Dedifferentiated amniotic fluid mesenchymal stem cell (primary cell): Measurements from ENCODE around the gene MYO9A.
"Not testable (repeated sequence)": the region's sequence is repeated elsewhere in the genome, so short reads cannot be mapped to it uniquely, and the experiment has no call there.

Experiments
- DNase-seq: peaks from one replicate; pipeline ENCODE4 v3.0.0-alpha.2; 2016; ENCODE audit errors: extremely low spot score

MYO9A gene

DNA sequence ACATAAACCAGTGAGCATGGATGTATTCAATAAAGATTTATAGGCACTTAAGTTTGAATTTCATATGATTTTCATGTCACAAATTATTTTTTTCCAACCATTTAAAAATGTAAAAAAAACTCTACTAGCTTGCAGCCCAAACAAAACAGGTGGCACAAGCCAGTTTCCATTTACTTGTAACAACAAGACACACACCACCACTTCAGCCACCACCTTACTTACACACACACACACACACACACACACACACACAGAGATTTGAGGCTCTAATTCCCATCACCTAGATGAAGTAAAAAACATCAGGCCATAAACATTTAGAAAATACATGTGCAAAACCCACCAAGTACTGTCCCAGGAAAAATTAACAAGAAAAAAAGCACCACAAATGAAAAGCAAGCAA, 25.3 kb downstream of the MYO9A start:
- peak; percentile 3 for DNase-seq

DNA sequence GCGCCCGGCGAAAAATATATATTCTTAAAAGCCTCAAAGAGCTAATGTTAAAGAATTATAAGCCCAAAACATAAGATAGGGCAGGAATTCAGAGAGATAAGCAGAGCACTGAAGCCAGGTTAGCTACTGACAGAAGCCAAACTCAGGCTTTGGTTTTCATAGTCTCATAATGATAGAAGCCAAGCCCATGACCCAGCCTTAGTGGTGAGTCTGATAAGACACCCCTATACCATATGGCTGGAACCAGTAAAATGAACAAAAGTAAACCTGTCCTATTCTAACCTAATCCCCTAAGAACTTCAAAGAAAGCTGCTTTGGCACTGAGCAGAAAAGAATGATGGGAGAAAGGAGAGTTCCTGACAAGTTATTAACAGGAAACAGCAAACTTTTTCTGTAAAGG, 25.9 kb downstream of the MYO9A start:
- peak; percentile 1 for DNase-seq

DNA sequence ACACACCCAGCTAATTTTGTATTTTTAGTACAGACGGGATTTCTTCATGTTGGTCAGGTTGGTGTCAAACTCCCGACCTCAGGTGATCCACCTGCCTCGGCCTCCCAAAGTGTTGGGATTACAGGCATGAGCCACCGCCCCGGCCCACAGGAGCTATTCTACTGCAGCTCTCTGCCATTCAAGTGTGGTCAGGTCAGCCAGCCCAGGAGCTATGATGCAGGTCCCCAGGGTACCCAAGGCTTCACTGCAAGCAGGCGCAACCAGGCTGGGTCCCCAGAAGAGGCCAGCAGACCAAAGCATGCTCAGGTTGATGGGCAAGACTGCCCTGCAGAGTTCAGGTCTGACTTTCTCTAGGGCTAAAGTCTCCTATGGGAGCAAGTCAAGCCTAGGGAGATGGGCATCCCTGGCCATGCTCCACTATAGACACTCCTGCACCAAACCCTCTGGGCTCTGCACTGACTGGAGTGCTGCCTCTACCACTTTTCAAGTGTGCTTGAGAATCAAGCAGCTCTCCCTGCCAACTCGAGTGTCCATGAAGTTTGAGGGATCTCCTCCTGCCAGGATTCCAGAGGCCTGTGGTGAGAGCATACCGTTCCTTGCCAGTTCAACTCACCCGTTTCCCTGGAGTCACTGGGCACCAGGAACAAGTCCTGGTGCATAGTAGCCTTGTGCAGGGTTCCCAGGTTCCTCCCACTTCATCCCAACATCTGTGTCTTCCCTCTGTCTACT, 30.9 kb downstream of the MYO9A start:
- peak; percentile 5 for DNase-seq

DNA sequence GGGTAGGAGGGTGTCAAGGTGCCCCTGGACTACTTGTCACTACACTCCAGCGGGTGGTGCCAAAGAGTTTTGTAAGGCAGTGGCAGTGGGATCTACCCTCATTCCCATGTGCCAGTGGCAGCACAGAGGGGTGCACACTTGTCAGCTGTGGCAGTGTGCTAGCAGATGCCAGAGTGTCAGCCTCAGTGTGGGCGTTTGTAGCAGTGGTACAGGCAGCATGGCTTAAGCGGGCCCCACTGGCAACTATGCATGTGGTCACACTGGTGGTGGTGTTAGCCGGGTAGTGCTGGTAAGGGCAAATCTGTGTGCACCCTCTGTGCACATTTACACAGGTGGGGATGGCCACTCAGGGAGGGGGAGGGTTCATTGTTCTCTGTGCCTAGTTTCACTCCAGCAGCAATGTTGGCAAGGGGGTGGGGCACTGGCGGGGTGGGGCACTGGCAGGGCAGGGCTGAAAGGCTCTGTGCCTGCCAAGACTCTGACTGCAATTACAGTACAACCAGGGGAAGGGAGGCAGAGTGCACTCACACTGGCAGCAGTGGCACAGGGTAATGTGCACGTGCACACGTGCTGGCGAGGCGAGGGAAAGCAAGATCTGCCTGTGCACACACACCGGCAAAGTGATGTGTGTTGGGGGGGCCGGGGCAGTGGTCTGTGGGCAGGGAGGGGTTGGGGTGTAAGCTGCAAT, 31.8 kb downstream of the MYO9A start:
- peak; percentile 13 for DNase-seq

DNA sequence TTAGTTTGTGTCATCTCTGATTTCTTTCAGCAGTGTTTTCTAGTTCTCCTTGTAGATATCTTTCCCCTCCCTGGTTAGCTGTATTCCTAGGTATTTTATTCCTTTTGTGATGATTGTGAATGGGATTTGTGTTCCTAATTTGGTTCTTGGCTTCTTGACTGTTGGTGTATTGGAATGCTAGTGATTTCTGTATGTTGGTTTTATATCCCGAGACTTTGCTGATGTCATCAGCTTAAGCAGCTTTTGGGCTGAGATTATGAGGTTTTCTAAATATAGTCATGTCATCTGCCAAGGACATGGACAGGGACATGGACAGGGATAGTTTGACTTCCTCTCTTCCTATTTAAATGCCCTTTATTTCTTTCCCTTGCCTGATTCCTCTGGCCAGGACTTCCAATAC, 35.8 kb downstream of the MYO9A start:
- peak; percentile 11 for DNase-seq

DNA sequence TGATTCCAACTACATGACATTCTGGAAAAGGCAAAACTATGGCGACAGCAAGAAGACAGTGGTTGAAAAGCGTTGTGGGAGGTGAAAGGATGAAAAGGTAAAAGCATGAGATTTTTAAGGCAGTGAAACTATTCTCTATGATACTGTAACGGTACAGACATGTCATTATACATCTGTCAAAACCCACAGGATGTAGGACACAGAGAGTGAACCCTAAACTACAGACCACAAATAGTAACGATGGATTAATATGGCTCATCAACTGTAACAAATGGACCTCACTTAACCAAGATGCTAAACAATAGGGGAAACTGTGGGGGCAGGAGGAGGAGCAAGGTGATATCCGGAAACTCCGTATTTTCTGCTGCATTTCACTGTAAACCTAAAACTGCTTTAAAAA, 39.1 kb downstream of the MYO9A start:
- DNase-seq = no peak

DNA sequence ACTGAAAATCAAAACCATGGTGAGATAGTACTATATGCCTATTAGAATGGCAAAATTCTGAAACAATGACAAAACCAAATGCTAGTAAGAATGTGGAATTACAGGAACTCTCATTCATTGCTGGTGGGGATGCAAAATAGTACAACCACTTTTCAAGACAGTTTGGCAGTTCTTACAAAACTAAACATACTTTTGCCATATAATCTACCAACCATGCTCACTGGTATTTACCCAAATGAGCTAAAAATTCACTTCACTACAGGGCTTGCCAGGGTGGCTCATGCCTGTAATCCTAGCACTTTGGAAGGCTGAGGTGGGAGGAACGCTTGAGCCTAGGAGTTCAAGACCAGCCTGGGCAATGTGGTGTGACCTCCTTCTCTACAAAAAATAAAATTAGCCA, 40.0 kb downstream of the MYO9A start:
- no peak for DNase-seq

DNA sequence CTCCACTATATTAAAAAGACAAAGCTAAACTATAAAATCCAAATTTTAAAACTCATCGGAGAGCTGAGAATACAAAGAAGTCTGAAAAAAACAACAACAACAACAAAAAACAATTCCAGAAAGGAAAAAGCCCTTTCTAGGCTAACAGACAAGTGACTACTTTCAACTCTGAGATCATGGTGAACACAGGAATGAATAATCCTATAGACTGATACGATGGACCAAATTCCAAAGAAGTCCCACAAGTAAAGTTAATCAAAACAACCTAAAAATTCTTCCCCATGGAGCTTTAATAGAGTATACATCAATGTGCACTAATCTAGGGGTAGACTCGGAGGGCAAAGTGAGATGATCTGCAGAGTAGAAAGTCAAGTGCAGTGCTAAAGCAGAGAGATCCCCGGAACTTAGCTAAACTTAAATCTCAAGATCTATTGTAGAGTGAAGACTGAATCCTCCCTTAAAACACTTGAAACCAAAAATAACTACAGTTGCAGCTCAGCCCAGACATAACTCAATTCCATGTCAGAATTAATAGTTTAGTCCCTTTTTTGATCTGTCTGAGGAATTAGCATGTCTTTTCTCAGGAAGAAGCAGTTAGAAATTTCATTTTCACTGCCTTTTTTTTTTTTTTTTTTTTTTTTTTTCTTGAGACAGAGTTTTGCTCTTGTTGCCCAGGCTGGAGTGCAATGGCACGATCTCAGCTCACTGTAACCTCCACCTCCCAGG, 43.5 kb downstream of the MYO9A start:
- no peak for DNase-seq

DNA sequence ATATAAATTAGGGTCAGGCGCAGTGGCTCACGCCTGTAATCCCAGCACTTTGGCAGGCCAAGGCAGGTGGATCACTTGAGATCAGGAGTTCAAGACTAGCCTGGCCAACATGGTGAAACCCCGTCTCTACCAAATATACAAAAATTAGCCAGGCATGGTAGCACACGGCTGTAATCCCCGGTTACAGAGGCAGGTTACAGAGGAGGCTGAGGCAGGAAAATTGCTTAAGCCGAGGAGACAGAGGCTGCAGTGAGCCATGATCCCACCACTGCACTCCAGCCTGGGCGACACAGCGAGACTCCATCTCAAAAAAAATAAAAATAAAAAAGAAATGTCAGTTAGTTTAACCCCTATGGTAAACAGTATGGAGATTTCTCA, 46.5 kb downstream of the MYO9A start:
- not testable (repeated sequence) for DNase-seq

DNA sequence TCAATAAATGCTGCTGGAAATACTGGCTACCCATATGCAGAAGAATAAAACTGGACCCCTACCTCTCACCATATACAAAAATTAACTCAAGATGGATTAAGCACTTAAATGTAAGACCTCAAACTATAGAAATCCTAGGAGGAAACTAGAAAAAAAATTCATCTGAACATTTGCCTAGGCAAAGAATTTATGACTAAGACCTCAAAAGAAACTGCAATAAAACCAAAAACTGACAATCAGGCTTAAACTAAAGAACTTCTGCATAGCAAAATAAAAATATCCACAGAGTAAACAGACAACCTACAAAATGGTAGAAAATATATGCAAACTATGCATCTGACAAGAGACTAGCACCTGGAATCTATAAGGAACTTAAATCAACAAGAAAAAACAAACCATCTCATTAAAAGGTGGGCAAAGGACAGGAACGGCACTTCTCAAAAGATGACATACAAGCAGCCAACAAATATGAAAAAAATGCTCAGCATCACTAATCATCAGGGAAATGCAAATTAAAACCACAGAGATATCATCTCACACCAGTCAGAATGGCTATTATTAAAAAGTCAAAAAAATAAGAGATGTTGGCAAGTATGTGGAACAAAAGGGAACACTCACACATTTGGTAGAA, 47.0 kb downstream of the MYO9A start:
- no peak for DNase-seq

DNA sequence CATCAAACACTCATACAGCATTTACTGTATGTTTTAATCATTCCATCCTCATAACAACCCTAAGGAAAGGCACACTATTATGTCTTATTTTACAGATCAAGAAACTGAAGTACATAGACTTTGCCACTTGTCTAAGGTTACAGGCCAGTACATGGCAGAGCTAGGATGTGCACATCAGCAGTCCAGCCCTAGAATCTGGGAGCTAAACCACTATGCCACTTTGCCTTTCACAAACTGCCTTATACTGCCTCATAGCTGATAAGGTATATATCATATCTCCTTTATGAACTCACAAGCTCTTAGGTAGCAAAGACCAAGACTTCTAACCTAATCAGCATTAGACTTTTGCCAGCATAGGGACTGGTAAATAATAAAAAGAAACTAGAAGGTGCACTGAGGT, 49.1 kb downstream of the MYO9A start:
- no peak for DNase-seq

DNA sequence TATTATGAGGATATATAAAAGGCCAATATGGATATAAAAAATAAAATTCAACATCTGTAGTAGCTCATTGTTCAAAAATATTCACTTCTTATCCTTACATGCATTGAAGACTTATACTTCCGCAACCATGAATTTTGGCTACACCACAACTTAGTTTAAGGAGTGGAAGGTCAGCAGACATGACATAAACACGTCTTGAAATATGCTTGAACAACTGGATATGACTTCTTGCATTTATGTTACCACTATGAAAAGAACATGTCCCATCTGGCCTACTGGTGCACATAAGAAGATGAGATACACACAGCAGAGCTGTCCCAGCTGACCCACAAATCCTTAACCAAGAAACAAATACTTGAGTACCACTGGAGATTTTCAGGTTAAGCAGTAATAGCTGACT, 52.1 kb downstream of the MYO9A start:
- no peak for DNase-seq

DNA sequence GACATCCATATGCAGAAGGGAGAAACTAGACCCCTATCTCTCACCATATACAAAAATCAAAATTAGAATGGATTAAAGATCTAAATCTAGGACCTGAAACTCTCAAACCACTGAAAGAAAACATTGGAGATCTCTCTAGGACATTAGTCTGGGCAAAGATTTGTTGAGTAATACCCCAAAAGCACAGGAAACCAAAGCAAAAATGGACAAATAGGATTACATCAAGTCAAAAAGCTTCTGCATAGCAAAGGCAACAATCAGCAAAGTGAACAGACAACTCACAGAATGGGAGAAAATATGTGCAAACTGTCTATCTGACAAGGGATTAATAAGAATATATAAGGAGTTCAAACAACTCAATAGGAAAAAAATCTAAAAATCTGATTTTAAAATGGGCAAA, 54.8 kb downstream of the MYO9A start:
- DNase-seq = no peak

DNA sequence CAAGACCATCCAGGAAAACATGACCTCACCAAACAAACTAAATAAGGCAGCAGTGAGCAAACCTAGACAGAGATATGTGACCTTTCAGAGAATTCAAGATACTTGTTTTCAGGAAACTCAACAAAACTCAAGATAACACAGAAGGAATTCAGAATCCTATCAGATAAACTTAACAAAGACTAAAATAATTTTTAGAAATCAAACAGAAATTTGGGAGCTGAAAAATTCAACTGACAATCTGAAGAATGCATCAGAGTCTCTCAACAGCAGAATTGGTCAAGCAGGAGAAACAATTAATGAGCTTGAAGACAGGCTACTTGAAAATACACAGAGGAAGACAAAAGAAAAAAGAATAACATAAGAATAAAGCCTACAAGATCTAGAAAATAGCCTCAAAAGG, 55.6 kb downstream of the MYO9A start:
- DNase-seq = no peak

DNA sequence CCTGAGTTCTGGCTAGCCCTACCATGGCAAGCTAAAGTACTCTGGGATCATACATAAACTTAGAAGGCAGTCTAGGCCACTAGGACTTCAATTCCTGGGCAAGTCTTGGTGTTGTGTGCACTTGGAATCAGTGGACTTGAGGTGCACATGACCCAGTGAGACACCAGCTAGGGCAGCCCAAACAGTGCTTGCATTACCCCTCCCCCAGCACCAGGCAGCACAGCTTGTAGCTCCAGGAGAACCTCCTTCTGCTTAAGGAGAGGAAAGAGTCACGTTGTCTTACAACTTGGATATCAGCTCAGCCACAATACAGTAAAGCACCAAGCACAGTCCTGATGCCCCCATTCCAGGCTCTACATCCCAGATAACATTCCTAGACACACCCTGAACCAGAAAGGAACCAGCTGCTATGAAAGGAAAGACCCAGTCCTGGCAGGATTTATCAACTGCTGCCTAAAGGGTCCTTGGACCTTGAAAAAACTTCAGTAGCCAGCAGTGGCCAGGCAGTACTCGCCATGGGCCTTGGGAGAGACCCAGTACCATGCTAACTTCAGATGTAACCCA, 57.2 kb downstream of the MYO9A start:
- no peak for DNase-seq

DNA sequence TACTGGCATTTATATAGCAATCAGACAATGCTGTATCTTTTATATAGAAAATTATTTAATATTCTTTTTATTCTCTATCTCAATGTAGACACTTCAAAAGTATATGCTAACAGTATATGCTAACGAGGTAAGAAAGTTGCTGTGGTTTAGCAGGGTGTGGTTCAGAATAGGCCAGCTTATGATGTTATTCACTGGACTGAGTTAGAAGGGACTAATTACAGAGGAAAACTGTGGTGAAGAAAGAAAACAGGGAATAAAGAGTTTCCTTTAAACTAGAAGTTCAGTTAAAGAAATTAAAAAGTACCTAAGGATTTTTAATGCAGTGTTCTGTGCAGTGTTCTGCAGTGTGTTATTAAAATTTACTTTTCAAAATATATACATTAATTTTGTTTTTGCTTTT, 59.4 kb downstream of the MYO9A start:
- DNase-seq = no peak

DNA sequence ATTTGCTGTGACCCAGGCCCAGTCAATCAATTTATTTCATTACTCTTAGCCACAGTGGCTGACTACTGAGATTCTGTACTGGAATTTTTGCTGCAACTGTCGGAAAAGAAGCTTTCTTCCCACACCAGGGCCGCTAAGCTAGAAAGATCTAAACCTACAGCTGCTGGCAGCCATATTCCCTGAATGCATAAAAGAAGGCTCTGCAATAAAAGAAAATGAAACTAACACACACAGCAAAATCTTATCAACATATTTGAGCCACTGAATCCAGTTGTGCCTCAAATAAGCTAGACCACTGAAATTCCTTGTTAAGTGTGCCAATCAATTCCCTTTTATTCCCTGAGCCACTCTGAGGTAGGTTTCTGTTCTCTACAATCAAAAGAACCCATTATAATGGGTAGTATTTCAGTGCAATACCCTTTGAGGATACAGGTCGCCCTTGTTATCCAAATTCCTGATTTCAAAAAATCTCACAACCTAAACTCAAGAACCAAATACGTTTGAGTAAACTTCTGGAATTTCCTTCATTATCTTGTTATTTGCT, 60.3 kb downstream of the MYO9A start:
- DNase-seq = no peak

DNA sequence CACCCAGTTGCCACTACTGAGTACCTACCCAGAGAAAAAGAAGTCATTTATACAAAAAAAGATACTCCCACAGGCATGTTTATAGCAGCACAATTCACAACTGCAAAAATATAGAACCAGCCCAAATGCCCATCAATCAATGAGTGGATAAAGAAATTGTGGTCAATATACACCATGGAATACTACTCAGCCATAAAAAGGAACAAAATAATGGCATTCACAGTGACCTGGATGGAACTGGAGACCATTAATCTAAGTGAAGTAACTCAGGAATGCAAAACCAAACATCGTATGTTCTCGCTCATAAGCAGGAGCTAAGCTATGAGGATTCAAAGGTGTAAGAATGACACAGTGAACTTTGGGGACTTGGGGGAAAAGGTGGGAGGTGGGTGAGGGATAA, 61.7 kb downstream of the MYO9A start:
- not testable (repeated sequence) for DNase-seq

DNA sequence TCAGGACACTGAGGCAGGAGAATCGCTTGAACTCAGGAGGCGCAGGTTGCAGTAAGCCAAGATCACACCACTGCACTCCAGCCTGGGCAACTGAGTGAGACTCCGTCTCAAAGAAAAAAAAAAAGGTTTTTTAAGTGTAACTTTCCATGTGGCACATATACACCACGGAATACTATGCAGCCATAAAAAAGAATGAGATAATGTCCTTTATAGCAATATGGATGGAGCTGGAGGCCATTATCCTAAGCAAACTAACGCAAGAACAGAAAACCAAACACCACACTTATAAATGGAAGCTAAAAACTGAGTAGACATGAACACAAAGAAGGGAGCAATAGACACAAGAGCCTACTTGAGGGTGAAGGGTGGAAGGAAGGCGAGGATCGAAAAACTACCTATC, 64.7 kb downstream of the MYO9A start:
- DNase-seq = not testable (repeated sequence)

DNA sequence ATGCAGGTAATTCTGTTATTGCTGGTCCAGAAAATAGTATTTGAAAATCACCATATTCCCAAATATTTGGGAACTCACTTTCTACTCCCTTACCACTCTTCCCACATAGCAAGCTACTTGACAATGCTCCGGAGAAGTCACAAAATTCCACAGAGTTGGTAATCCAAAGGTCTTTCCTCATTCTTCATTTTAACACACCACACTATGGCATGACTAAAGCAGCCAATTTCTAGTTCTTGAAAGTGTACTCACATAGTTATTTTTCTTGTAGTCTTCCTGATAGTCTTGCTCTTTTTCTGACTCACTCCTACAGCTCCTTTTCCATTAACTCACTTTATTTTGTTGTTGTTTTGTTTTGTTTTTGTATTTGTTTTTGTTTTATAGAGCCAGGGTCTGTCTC, 67.2 kb downstream of the MYO9A start:
- no peak for DNase-seq

DNA sequence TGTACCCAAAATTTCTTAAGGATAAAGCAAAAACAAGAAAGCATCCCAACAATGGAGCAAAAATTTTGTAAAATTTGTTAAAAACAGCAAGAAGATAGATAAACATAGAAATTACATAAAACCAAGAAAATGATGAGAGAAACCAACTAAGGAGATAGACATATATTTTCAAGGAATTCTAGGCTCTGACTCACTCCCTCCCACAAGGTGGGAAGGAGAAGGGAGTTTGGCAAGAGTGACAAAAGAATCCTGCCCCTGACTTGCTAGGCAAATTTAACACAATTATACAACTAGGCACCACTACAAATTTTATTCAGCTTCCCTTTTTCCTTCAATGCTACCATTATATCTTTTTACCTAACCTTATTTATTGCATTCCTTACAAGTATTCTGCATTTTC, 70.9 kb downstream of the MYO9A start:
- no peak for DNase-seq

DNA sequence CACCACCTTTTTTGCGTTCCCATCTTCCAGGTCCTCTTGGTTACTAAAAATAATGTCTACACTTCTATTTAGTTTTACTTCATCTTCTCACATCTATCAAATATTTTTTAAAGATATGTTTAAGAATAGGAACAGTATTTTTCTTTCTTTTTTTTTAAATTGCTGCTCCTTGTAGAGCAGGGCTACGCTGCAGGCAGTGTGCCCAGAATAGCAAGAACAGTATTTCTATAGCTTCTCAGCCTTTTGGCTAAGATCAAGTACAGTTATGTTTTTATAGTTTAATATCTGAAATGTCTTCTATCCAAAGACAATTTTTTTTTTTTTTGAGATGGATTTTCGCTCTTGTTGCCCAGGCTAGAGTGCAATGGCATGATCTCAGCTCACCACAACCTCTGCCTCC, 73.0 kb downstream of the MYO9A start:
- no peak for DNase-seq
